OCI-LY1 (cell line): ENCODE results near the gene MDFIC.

Experiments
- EZH2 ChIP-seq: fragments of 200-600 bp; sonication (generic), shearing (Covaris generic); IDR thresholded peaks from 2 replicates; pipeline ENCODE4 v1.8.0; 2017; ENCODE audit warnings: borderline replicate concordance, mixed run types, mild to moderate bottlenecking, antibody characterized with exemption, low read length, moderate library complexity, mixed read lengths
- TF ChIP-seq, protein P1 (sequence below): fragments of 200-600 bp; sonication (generic), shearing (Covaris generic); IDR thresholded peaks from 2 replicates; pipeline ENCODE4 v1.5.1; 2017; ENCODE audit warnings: mild to moderate bottlenecking, antibody characterized with exemption, low read length, moderate library complexity, mixed read lengths

GRCh38 chr7:114979388-114979787 is 57.5 kb downstream of the MDFIC start:
- no peak for TF ChIP-seq EZH2
- TF ChIP-seq, protein P1, sequence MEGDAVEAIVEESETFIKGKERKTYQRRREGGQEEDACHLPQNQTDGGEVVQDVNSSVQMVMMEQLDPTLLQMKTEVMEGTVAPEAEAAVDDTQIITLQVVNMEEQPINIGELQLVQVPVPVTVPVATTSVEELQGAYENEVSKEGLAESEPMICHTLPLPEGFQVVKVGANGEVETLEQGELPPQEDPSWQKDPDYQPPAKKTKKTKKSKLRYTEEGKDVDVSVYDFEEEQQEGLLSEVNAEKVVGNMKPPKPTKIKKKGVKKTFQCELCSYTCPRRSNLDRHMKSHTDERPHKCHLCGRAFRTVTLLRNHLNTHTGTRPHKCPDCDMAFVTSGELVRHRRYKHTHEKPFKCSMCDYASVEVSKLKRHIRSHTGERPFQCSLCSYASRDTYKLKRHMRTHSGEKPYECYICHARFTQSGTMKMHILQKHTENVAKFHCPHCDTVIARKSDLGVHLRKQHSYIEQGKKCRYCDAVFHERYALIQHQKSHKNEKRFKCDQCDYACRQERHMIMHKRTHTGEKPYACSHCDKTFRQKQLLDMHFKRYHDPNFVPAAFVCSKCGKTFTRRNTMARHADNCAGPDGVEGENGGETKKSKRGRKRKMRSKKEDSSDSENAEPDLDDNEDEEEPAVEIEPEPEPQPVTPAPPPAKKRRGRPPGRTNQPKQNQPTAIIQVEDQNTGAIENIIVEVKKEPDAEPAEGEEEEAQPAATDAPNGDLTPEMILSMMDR = no peak
